B cell (primary cell): Measurements from ENCODE around the gene CASS4. TPM values are rescaled to one million over a fixed set of nuclear protein-coding genes. Genes with fewer than 3 reads are reported as not detected.

Experiments
- ATAC-seq: fragments of 200-7000 bp; cut with Tn5 transposase; one replicate; pipeline ENCODE4 v1.10.0; 2021; ENCODE audit warnings: low read depth, mild to moderate bottlenecking, moderate number of reproducible peaks, moderate library complexity
- CTCF ChIA-PET: fragments of 350-600 bp; sonication (Branson Sonifier 250); formaldehyde crosslinking; loops from one replicate; lab custom pipeline; 2021; ENCODE audit warnings: antibody characterized with exemption, inconsistent platforms; lab: Charles Lee
- POLR2A ChIA-PET: fragments of 350-600 bp; sonication (Branson Sonifier 250); formaldehyde crosslinking; loops from one replicate; lab custom pipeline; 2021; ENCODE audit warnings: antibody characterized with exemption; lab: Charles Lee
- DNase-seq: peaks from one replicate; pipeline ENCODE4 v3.0.0; 2013
- H2AFZ ChIP-seq: 2 replicates; pipeline ENCODE4 v1.6.1; 2012; ENCODE audit warnings: mild to moderate bottlenecking, low read depth, low read length; ENCODE audit not compliant: insufficient read depth, poor library complexity, severe bottlenecking
- H3K27ac ChIP-seq, 2 donors: 1 replicate in 1 of 2; 2 replicates in 1 of 2; pipeline ENCODE4 v1.5.1; 2012 to 2013; ENCODE audit warnings: low read length in 2 of 2, mild to moderate bottlenecking in 2 of 2, moderate library complexity in 1 of 2
- H3K27me3 ChIP-seq, 4 experiments: fragments of 200-600 bp in 1 of 4; sonication (generic) in 1 of 4; replicated peaks in 1 of 4; 1 replicate in 2 of 4; 2 replicates in 2 of 4; pipeline versions ENCODE4 v1.6.1 to v1.7.0; 2013 to 2016; ENCODE audit warnings: low read length in 3 of 4, mild to moderate bottlenecking in 2 of 4, mixed read lengths in 1 of 4, moderate library complexity in 1 of 4; ENCODE audit not compliant: insufficient read depth in 4 of 4, control insufficient read depth in 3 of 4; ENCODE audit errors: control extremely low read depth in 1 of 4
- H3K36me3 ChIP-seq, 2 experiments: replicated peaks in 1 of 2; 1 replicate in 1 of 2; 2 replicates in 1 of 2; pipeline versions ENCODE4 v1.6.1 to v1.7.1; 2013; ENCODE audit warnings: low read length in 1 of 2; ENCODE audit not compliant: insufficient read depth in 2 of 2, control insufficient read depth in 1 of 2; ENCODE audit errors: control extremely low read depth in 1 of 2, extremely low read depth in 1 of 2
- H3K4me1 ChIP-seq, 2 donors: fragments of 200-600 bp in 1 of 2; sonication (generic) in 1 of 2; 1 replicate in 1 of 2; 2 replicates in 1 of 2; pipeline versions ENCODE4 v1.5.1 to v1.6.1; 2013 to 2017; ENCODE audit warnings: low read length in 2 of 2; ENCODE audit not compliant: control insufficient read depth in 2 of 2, insufficient read depth in 2 of 2
- H3K4me2 ChIP-seq: replicated peaks from 2 replicates; pipeline ENCODE3; 2012; ENCODE audit warnings: mild to moderate bottlenecking, low read depth, low read length; ENCODE audit not compliant: poor library complexity, severe bottlenecking
- H3K4me3 ChIP-seq, 5 experiments: fragments of 200-600 bp in 1 of 5; sonication (generic) in 1 of 5; 1 replicate in 3 of 5; 2 replicates in 2 of 5; pipeline versions ENCODE4 v1.5.1 to v1.7.0; 2011 to 2016; ENCODE audit warnings: low read length in 4 of 5, mild to moderate bottlenecking in 4 of 5, low read depth in 2 of 5, control low read depth in 1 of 5, moderate library complexity in 1 of 5; ENCODE audit not compliant: insufficient read depth in 1 of 5; ENCODE audit errors: control extremely low read depth in 1 of 5, extremely low read depth in 1 of 5
- H3K79me2 ChIP-seq: fragments of 200-600 bp; sonication (generic); one replicate; pipeline ENCODE4 v1.6.0; 2016; ENCODE audit warnings: low read length; ENCODE audit not compliant: control insufficient read depth, insufficient read depth
- H3K9ac ChIP-seq: fragments of 200-600 bp; sonication (generic); 2 replicates; pipeline ENCODE4 v1.6.1; 2017; ENCODE audit warnings: mild to moderate bottlenecking, low read length, moderate library complexity
- H3K9me3 ChIP-seq, 3 donors: one replicate each; pipeline versions ENCODE4 v1.6.1 to v1.7.1; 2013; ENCODE audit warnings: low read length in 2 of 3; ENCODE audit not compliant: control insufficient read depth in 2 of 3, insufficient read depth in 1 of 3; ENCODE audit errors: control extremely low read depth in 1 of 3
- H4K20me1 ChIP-seq: 2 replicates; pipeline ENCODE4 v1.6.0; 2012; ENCODE audit warnings: mild to moderate bottlenecking, low read length; ENCODE audit not compliant: insufficient read depth, control insufficient read depth, poor library complexity, severe bottlenecking
- H3K27ac Mint-ChIP-seq: one replicate; pipeline ENCODE4 v1.8.0; 2021; ENCODE audit warnings: mixed read lengths
- H3K27me3 Mint-ChIP-seq: one replicate; pipeline ENCODE4 v1.8.0; 2021; ENCODE audit warnings: mixed read lengths
- H3K4me1 Mint-ChIP-seq: one replicate; pipeline ENCODE4 v1.8.0; 2021; ENCODE audit warnings: mixed read lengths
- H3K4me3 Mint-ChIP-seq: one replicate; pipeline ENCODE4 v1.8.0; 2021; ENCODE audit warnings: mixed read lengths
- H3K9me3 Mint-ChIP-seq: one replicate; pipeline ENCODE4 v1.8.0; 2022; ENCODE audit warnings: mixed read lengths; ENCODE audit not compliant: insufficient read depth
- EZH2 ChIP-seq: IDR thresholded peaks from 2 replicates; pipeline ENCODE4 v1.6.1; 2012; ENCODE audit warnings: borderline replicate concordance, low read depth, mild to moderate bottlenecking, moderate library complexity, low read length; ENCODE audit not compliant: insufficient read depth, poor library complexity, severe bottlenecking
- WGBS: methylation state at CpG from one replicate; pipeline ENCODE4 v1.1.5; 2013; ENCODE audit warnings: missing lambda C conversion rate; ENCODE audit not compliant: insufficient coverage; 5-methylcytosine and 5-hydroxymethylcytosine counted together
- intact Hi-C: fragments of 100-400 bp; cut with micrococcal nuclease; formaldehyde crosslinking; loops from one replicate; pipeline ENCODE4 v1.10.0; 2022
- polyA plus RNA-seq: library from polyadenylated mRNA; depleted of rRNA; stranded (reverse); fragments of >200 nt; gene quantifications from 2 replicates; pipeline ENCODE4 v1.2.3, GENCODE V29; 2012
- total RNA-seq, 2 donors: library from RNA; stranded (reverse); fragments of 120-200 nt in 1 of 2; gene quantifications; 1 replicate in 1 of 2; 2 replicates in 1 of 2; pipeline versions ENCODE4 v1.2.3 to v1.2.4, GENCODE V29; 2013 to 2022
- TF ChIP-seq, protein P1 (sequence below): fragments of 200-600 bp; IDR thresholded peaks from one replicate; pipeline ENCODE4 v1.8.0; 2022; ENCODE audit warnings: antibody characterized with exemption, mild to moderate bottlenecking

The CASS4 gene
- total and polyA plus RNA-seq, 2 donors (not counting 1 experiment from before 2014, with no cell fraction given): 0.42 to 0.45 TPM

- Histone ChIP-seq H3K9ac (no peak overlapping the region), H3K4me3 (no peak overlapping the region), H3K27me3 (peaks cover 0 to 13% (median 1%) of the 10 kb centered on the region in 4 experiments), H3K4me1 (peaks cover 0 to 5% of the 10 kb centered on the region in 2 donors), H3K36me3 (no peaks in the 10 kb centered on the region), H3K27ac (no peak overlapping the region), H4K20me1 (no peaks in the 10 kb centered on the region), H3K4me2 (no peak overlapping the region), H2AFZ (no peak overlapping the region), H3K9me3 (no peaks in the 10 kb centered on the region), H3K79me2 (no peaks in the 10 kb centered on the region)
- TF ChIP-seq, protein P1, sequence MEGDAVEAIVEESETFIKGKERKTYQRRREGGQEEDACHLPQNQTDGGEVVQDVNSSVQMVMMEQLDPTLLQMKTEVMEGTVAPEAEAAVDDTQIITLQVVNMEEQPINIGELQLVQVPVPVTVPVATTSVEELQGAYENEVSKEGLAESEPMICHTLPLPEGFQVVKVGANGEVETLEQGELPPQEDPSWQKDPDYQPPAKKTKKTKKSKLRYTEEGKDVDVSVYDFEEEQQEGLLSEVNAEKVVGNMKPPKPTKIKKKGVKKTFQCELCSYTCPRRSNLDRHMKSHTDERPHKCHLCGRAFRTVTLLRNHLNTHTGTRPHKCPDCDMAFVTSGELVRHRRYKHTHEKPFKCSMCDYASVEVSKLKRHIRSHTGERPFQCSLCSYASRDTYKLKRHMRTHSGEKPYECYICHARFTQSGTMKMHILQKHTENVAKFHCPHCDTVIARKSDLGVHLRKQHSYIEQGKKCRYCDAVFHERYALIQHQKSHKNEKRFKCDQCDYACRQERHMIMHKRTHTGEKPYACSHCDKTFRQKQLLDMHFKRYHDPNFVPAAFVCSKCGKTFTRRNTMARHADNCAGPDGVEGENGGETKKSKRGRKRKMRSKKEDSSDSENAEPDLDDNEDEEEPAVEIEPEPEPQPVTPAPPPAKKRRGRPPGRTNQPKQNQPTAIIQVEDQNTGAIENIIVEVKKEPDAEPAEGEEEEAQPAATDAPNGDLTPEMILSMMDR: no peak
- no peak for TF ChIP-seq EZH2
- H3K27ac Mint-ChIP-seq: no peak overlapping the region
- no peaks in the 10 kb centered on the region for H3K9me3 Mint-ChIP-seq
- H3K4me3 Mint-ChIP-seq: no peak overlapping the region
- intact Hi-C loops: no loop called here
- 48% methylated on average over 5 of the region's 9 CpGs for WGBS
- CTCF ChIA-PET: no interaction called here
- no peak for DNase-seq
- ATAC-seq: no peak
- H3K27me3 Mint-ChIP-seq: peaks cover 4% of the 10 kb centered on the region
- POLR2A ChIA-PET: no interaction called here
- peaks cover 5% of the 10 kb centered on the region for H3K4me1 Mint-ChIP-seq
These were observed 10.2 kb downstream of the CASS4 start for GRCh38 chr20:56422076-56422823.

GRCh38 chr20:56422824-56423189 lies 10.7 kb downstream of the CASS4 start:
- Mint-ChIP-seq H3K9me3 (no peaks in the 10 kb centered on the region), H3K4me3 (no peak overlapping the region), H3K27me3 (peaks cover 4% of the 10 kb centered on the region), H3K27ac (no peak overlapping the region), H3K4me1 (peaks cover 5% of the 10 kb centered on the region)
- H3K27ac ChIP-seq: no peak overlapping the region
- ATAC-seq (no peak), DNase-seq (no peak)
- H3K4me1 ChIP-seq: peaks cover 0 to 5% of the 10 kb centered on the region in 2 donors
- no peak overlapping the region for H3K4me2 ChIP-seq
- H2AFZ ChIP-seq: no peak overlapping the region
- no peaks in the 10 kb centered on the region for H3K36me3 ChIP-seq
- ChIA-PET POLR2A (no interaction called here), CTCF (interaction anchor here (1.1 kb wide), 1 partner anchor 24 kb away, joined by 3 read pairs; no protein-coding TSS in a partner anchor)
- intact Hi-C loops: no loop called here
- TF ChIP-seq EZH2: no peak
- TF ChIP-seq, protein P1: no peak
- 100% methylated on average over 1 of the region's 4 CpGs for WGBS
- H3K9me3 ChIP-seq: no peaks in the 10 kb centered on the region
- H3K79me2 ChIP-seq: no peaks in the 10 kb centered on the region
- H4K20me1 ChIP-seq: no peaks in the 10 kb centered on the region
- peaks cover 0 to 13% (median 1%) of the 10 kb centered on the region in 4 experiments for H3K27me3 ChIP-seq
- no peak overlapping the region for H3K9ac ChIP-seq
- H3K4me3 ChIP-seq: no peak overlapping the region
